GM18858 (cell line): ENCODE results near the gene SH3BP2.

Experiments
- ATAC-seq: cut with Tn5 transposase; IDR thresholded peaks from one replicate; pipeline ENCODE4 v1.9.1; 2021; ENCODE audit not compliant: unreplicated experiment

Gene SH3BP2

DNA sequence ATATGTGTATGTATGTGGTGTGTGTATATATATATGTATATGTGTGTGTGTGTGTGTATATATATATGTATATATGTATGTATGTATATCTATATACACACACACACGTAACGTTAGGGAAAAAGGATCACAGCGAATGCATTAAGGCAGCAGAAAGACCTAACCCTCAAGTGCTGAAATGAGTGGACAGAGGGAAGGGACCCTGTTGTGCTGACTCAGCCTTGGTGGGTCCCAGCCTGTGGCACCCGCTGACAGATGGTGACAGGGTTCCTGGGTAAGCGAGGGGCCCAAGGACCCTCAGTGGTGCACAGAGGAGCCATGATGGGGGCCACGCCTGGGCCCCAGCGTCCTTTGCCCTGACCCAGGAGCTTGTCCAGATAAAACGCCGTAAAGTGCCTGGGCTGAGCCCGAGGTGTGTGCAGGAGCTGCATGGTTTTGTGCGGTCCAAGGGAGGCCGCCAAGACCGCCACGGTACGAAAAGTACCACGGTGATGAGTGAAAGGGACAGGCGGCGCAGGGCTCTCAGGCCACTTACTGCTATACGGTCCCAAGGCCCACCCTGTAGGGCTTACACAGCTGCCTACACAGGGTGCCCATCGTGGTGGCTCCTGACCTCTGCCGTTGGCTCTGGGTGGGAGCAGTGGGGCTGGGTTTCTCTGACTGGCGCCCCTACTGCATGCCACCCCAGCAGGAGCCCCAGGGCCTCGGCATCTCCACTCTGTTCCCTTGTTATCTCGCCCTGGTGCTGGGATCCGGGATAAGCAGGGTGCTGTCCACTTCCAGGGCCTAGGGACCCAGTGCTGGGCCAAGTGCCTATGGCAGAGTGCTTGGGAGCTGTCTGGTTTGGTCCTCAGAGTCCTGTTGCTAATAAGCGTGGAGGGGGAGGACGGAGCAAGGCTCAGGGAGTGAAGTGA lies 10.0 kb downstream of the SH3BP2 start:
- no peak for ATAC-seq

DNA sequence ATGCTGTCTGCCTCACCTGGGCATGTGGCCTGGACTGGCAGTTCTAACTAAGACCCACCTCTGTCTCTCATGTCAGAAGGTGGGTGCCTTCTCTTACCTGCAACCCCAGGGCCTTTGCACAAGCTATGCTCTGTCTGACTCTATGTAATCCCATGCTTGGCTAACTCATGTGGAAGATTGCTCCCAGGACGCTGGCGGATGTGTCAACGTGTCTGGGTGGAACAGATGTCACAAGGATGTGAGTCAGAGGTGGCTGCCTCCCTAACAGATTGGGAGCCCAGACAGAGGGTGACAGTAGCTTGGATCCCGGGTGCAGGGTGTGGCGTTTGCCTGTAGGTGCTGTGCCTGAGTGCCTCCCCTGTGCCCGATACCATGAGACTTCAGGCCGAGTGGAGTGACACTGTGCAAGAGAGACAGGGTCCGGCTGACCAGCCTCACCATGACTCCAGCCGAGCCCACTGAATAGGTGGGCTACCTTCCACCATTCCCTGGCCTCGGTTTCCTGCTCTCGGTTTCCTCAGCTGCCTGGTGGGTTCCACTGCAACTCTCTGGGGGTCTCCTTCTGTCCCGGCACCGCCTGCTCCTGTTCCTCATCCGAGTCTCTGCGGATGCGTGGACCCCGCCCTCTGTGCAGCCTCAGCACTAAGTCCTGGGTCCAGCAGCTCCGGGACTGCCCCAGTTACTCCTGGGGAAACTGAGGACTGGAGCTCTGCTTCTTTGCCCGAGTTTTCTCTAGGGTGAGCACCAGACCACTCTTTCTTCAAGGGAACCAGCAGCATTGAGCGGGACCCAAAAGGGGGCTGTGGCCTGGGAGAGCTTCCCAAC lies 11.0 kb downstream of the SH3BP2 start:
- ATAC-seq: no peak

DNA sequence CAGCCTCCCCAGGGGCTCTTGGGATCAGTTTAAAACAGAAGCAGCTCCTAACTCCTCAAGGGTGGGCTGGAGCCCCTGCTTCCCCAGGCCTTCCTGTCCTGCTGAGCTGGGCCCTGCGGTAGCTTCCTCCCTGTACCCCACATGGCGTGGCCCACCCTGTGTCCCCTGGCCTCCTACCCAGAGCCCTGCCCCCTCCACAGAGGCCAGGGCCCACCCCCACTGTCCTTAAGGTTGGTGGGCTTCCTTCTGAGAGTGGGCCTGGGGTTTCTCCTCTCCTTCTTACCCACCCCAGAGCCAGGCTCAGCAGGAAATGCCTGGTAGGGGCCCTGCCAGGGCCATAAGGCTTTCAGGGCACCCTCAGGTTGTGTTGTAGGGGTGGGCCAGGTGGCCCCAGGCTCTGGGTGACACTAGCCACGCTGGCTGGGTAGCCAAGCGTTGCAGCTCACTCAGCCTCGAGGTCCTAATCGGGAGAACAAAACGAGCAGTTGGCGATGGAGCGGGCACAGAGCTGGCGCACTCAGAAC lies 11.6 kb downstream of the SH3BP2 start:
- no peak for ATAC-seq

- no peak for ATAC-seq
Measured at GRCh38 chr4:2804973-2805501, 12.2 kb downstream of the SH3BP2 start.

- no peak for ATAC-seq
Measured at GRCh38 chr4:2805712-2806389, 13.0 kb downstream of the SH3BP2 start.

DNA sequence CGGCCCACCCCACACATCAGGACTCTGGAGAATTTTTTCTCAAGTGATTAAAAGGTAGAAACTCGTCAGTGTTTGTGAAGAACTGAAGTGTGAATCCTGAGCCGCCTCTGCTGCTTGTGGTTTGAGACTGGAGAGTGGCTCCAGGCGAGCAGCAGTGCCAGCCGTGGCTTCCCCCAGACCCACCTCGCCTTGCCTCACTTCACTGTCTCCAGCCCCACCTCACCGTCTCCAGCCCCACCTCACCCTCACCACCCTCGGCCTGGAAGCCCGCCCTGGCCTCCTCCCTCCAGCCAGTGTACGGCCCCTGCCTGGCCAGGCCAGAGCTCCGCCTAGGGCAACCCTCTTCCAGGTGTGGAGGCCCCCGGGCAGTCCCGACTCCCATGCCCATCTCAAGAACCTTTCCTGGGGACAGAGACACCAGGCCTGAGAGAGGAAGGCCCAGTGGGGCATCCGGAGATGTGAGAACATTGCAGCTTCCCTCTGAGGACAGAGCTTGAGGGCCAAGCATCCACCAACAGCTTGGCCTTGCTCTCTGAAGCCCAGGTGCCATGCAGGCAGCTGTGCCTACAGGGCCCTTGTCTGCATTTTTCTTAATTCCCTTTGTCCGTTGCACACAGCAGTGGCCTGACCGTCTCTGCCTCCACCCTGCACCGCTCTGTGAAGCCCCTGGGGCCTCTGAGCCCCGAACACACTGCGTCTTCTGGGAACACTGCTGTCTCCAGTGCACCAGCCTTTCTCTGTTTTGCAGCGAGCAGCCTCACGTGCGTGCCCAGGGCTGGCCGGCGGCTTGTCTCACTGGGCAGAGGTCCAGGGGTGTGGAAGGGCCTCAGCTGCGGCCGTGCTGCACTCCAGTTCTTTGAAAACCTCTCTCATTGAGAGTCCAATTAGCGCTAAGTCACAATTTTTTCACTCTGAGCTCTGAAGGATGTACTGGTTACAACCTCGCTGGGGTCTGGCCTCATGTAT lies 13.8 kb downstream of the SH3BP2 start:
- ATAC-seq: no peak

DNA sequence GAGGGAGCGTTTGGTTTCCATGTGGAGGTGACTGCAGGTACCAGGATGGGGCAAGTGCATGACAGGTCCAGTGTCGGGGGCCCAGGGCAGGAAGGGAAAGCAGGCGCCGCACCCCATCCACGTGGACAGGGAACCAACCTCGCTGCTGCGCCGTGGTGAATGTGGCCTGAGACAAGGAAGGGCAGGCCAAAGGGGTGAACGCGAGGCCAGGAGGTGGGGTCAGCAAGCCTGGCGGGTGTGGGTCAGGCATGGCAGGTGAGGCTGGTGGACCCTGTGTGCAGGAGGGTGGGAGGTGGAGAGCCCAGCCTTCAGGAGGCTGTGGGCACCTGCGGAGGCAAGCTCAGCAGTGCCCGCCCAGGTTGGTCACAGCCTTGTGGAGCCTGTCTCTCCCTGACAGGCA lies 14.7 kb downstream of the SH3BP2 start:
- ATAC-seq: no peak

DNA sequence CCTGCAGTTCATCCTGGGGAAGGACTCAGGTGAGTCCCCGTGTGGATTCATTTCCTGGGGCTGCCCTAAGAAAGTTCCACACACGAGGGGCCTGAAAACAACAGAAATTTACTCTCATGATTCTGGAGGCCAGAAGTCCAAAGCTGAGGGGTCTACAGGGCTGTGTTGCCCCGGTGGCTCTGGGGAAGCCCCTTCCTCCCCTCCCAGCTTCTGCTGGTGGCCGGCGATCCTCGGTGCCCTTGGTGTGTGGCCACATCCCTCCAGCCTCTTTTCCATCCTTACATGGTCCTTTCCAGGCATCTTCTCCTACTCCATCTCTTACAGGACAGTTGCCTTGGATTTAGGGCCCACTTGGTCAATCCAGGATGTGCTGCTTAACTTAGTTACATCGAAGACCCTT lies 15.1 kb downstream of the SH3BP2 start:
- ATAC-seq: no peak

DNA sequence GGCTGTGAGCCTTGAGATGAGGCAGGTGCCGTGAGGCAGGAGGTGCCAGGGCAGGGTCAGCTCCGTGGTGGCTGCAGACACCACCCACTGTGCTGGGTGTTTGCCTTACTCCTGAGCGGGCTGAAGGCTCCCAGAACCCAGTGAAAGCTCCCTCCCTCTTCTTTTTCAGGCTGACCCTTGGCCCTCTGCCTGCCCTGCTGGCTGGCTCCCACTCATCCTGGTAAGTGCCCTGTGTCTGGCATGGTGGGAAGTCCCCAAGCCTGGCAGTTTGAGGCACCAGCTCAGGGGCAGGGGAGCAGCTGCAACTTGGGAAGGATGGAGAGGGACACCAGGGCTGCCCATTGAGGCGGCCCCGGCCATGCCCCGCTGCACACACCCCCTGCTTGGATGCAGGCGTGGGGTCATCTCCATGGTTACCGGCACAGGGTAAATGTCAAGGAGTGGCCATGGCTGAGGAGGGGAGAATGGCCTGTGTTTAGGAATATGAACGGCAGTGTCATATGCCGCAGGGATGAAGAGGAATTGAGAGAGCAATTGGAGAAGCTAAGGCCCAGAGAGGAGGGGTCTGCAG lies 16.8 kb downstream of the SH3BP2 start:
- no peak for ATAC-seq

- no peak for ATAC-seq
Measured at GRCh38 chr4:2810388-2810787, 17.5 kb downstream of the SH3BP2 start.

- no peak for ATAC-seq
Measured at GRCh38 chr4:2811830-2812611, 19.1 kb downstream of the SH3BP2 start.

DNA sequence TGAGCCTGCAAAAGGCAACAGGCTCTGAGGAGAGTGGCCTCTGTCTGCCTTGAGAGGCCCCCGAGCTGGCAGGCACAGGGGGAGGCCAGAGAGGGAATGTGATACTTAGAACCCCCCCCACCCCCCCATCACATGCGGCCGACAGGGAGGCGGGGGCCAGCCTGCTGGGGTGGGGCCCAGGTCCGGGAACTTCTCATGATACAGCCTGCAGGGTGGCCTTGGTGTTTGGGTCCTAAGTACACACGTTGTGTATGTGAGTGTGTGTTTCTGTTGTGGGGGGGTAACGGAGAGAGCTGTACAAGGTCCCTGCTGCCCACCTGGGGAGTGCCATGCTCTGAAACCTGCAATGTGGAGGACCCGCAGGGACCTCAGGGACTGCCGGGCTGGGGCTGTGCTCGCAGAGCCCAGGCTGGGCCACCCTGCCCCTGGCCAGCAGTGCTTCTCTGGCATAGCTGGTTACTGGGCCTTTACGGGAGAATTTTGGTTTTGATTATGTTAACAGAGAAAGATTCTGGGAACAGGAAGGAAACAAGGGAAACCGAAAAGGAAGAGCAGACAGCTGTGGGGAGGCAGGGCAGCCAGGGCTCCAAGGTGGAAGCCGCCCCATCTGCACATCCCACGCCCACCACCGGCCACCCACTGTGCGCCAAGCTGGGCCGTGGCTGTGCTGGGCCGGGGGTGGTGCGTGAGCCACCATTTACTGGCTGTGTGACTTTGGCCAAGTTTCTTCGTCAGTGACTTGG lies 19.9 kb downstream of the SH3BP2 start:
- ATAC-seq: no peak

DNA sequence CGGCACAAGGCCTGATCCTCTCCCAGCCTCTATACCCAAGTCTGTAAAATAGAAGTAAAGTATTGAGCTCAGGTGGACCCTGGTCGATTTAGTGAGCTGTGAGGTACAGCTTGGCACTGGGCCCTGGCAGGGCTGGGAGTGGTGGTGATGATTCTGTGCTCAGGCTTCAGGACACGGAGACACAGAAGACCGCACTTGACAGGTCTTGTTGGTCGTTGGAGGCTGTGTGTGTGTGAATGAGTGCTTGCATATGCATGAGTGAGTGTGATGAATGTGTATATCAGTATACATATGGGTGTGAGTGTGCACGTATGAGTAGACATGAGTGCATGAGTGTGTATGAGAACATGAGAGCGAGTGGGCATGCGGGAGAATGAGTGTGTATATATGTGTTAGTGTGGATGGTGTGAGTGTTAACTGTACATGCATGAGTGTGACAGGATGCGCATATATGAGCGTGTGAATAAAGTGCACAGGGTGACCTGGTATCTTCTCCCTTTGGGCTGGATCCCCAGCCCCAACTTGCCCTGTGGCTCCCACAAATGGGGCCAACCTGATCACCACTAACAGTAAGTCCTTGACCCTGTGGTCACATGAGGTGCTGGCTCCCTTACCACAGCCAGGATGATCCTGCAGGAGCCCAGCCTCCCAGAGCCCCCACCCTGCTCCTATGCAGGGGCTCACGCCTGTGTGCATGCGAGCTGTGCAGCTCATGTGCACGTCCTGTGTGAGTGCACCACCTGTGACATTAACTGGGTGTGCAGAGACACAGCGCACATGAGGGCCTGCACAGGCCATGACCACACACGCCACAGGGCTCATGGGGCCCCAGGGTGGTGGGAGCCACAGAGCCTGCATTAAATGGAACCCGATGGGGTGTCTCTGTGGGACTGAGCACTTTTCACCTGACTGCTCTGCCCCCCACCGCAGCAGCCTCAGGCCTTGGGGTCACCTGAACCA lies 20.8 kb downstream of the SH3BP2 start:
- no peak for ATAC-seq

DNA sequence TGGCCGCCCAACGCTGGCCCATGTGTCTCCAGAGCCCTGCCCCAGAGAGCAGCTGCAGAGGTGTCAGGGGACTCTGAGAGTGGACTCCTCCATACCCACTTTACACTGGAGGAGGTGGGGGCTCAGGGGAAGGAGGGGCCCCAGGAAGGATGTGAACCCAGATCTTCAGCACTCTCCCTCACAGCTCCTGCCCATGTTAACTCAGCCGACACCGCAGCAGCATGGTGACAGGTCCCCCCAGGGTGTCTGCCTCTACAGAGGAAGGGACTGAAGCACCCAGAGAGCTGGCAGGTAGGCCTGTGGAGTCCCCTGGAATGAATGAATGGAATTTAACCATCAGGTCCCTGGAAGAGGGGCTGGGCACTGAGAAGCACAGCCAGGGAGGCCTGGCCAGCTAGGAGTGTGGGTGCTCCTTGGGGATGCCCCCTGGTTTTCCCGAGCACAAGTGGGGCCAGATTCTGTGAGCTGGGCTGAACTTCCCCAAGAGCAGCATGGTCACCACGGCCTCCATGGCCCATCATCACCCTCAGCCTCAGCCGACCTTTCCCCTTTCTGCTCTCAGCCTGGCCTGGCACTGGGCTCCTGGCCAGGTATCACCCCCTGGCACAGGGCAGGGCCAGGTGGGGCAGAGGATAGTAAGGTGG lies 21.9 kb downstream of the SH3BP2 start:
- ATAC-seq: no peak

DNA sequence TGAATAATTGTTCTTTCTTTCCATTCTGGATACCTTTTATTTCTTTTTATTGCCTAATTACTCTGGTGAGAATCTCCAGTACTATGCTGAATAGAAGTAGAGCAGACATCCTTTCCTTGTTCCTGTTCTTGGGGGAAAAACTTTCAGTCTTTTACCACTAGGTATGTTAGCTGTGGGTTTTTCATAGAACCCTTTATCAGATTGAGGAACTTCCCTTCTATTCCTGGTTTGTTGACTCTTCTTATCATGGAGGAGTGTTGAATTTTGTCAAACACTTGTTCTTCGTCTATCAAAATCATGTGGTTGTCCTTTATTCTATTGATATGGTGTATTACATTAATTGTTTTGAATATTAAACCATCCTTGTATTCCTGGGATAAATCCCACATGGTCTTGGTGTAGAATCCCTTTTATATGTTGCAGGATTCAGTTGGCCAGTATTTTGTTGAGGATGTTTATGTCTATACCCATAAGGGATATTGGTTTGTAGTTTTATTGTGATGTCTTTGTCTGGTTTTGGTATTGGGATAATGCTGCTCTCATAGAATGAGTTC lies 23.6 kb downstream of the SH3BP2 start:
- ATAC-seq: no peak

DNA sequence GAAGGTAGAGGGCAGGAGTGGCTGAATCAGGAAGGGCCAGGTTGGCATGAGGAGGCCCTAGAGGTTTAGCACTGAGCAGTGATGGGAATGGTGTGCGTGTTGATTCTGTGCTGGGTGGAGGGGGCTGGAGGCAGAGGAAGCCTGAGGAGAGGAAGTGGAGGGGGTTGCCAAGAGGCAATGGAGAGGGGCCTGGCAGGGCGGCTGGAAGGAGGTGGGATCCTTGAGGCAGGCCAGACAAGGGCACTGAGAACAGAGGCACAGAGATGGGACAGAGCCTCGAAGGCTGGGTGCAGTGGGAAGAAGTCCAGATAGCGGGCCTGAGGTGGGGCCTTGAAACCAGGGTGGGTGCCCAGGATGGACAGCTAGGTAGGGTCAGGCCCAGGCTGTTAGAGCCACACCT lies 24.3 kb downstream of the SH3BP2 start:
- ATAC-seq: no peak
